HCT116 (cell line): ENCODE measurements around the gene ITGA1. TPM values are rescaled to one million over a fixed set of nuclear protein-coding genes. Genes with fewer than 3 reads are reported as not detected.
A peak's percentile ranks its signal among the peaks of the same experiment; 100 is the strongest.

Experiments used
- ATAC-seq: fragments of 200-7000 bp; cut with Tn5 transposase; 2 replicates; pipeline ENCODE4 v1.9.1; 2020; ENCODE audit warnings: mild to moderate bottlenecking, moderate library complexity
- BruUV-seq: library from RNA; stranded (reverse); fragments of 400-500 nt; replicated peaks from 2 replicates; lab custom pipeline; 2021; lab: Mats Ljungman, UMichigan
- CTCF ChIA-PET: fragments of 300-600 bp; sonication (Branson Sonifier 250); formaldehyde crosslinking; loops from one replicate; lab custom pipeline; 2021; ENCODE audit warnings: antibody characterized with exemption; lab: Charles Lee
- POLR2A ChIA-PET: fragments of 300-600, 350-600 bp; sonication (Branson Sonifier 250); formaldehyde crosslinking; loops from one replicate; lab custom pipeline; 2021; ENCODE audit warnings: antibody characterized with exemption; lab: Charles Lee
- RAD21 ChIA-PET, 2 experiments: fragments of 300-600 bp; sonication (Branson Sonifier 250); formaldehyde crosslinking; loops; one replicate each; lab custom pipeline; 2023; ENCODE audit warnings: low total read pairs in 2 of 2; ENCODE audit not compliant: uncharacterized antibody in 2 of 2, unreplicated experiment in 2 of 2, low non-redundant PET in 1 of 2; lab: Charles Lee
- DNase-seq: peaks from one replicate; pipeline ENCODE4 v3.0.0-alpha.2; 2010; ENCODE audit warnings: low read depth, low spot score
- H2AFZ ChIP-seq: fragments of 200-600 bp; shearing (Covaris generic), sonication (generic); 2 replicates; pipeline ENCODE4 v1.6.1; 2017; ENCODE audit warnings: low read depth, mixed run types, mixed read lengths, antibody characterized with exemption, low read length; ENCODE audit not compliant: poor library complexity, severe bottlenecking
- H3K27ac ChIP-seq: 2 replicates; pipeline ENCODE4 v1.5.1; 2012; ENCODE audit warnings: low read depth, low read length
- H3K27me3 ChIP-seq: fragments of 200-600 bp; sonication (generic); 2 replicates; pipeline ENCODE4 v1.6.1; 2016; ENCODE audit warnings: mixed run types, low read length, mixed read lengths; ENCODE audit not compliant: insufficient read depth
- H3K36me3 ChIP-seq, 2 experiments: fragments of 200-500 bp in 1 of 2; fragments of 200-600 bp in 1 of 2; sonication (Bioruptor generic) in 1 of 2; sonication (generic) in 1 of 2; 2 replicates each; pipeline versions ENCODE4 v1.5.1 to v1.6.1; 2014 to 2016; ENCODE audit warnings: low read length in 2 of 2, inconsistent platforms in 1 of 2, mixed read lengths in 1 of 2, mixed run types in 1 of 2; ENCODE audit not compliant: insufficient read depth in 2 of 2, control insufficient read depth in 1 of 2
- H3K4me1 ChIP-seq, 2 experiments: fragments of 200-600 bp in 1 of 2; sonication (generic) in 1 of 2; 2 replicates each; pipeline versions ENCODE4 v1.5.1 to v1.6.1; 2012 to 2017; ENCODE audit warnings: low read length in 2 of 2, inconsistent platforms in 1 of 2, mild to moderate bottlenecking in 1 of 2, mixed read lengths in 1 of 2, mixed run types in 1 of 2, moderate library complexity in 1 of 2; ENCODE audit not compliant: insufficient read depth in 2 of 2, control insufficient read depth in 1 of 2
- H3K4me2 ChIP-seq: fragments of 200-600 bp; sonication (generic); 2 replicates; pipeline ENCODE4 v1.6.1; 2017; ENCODE audit warnings: mixed run types, low read length, mixed read lengths
- H3K4me3 ChIP-seq, 2 experiments: fragments of 200-600 bp in 1 of 2; sonication (generic) in 1 of 2; replicated peaks in 1 of 2; 2 replicates each; pipeline ENCODE4 v1.5.1; 2011 to 2016; ENCODE audit warnings: low read length in 2 of 2, control low read depth in 1 of 2, low read depth in 1 of 2, mild to moderate bottlenecking in 1 of 2, mixed read lengths in 1 of 2, mixed run types in 1 of 2
- H3K79me2 ChIP-seq: fragments of 200-600 bp; sonication (generic); 2 replicates; pipeline ENCODE4 v1.6.1; 2017; ENCODE audit warnings: mild to moderate bottlenecking, mixed run types, low read length, moderate library complexity, mixed read lengths; ENCODE audit not compliant: insufficient read depth
- H3K9ac ChIP-seq: fragments of 200-600 bp; sonication (generic); 2 replicates; pipeline ENCODE4 v1.6.1; 2016; ENCODE audit warnings: low read length, mixed read lengths
- H3K9me2 ChIP-seq: fragments of 200-600 bp; sonication (generic), shearing (Covaris generic); 2 replicates; pipeline ENCODE4 v1.6.1; 2017; ENCODE audit warnings: mixed run types, mild to moderate bottlenecking, moderate library complexity; ENCODE audit not compliant: insufficient read depth
- H3K9me3 ChIP-seq, 2 experiments: fragments of 200-500 bp in 1 of 2; fragments of 200-600 bp in 1 of 2; sonication (Bioruptor generic) in 1 of 2; sonication (generic) in 1 of 2; 2 replicates each; pipeline ENCODE4 v1.6.1; 2014 to 2017; ENCODE audit warnings: low read length in 2 of 2, mixed read lengths in 2 of 2, inconsistent platforms in 1 of 2, low read depth in 1 of 2, mild to moderate bottlenecking in 1 of 2, mixed run types in 1 of 2, moderate library complexity in 1 of 2; ENCODE audit not compliant: control insufficient read depth in 1 of 2, insufficient read depth in 1 of 2
- H4K20me1 ChIP-seq: fragments of 200-600 bp; sonication (generic), shearing (Covaris generic); 2 replicates; pipeline ENCODE4 v1.6.1; 2017; ENCODE audit warnings: mixed run types, mild to moderate bottlenecking, moderate library complexity; ENCODE audit not compliant: insufficient read depth
- CBX3 ChIP-seq: IDR thresholded peaks from 2 replicates; pipeline ENCODE4 v1.6.1; 2012; ENCODE audit warnings: low read depth
- CTCF ChIP-seq, 3 experiments: fragments of 200-600 bp in 1 of 3; sonication (generic) in 1 of 3; IDR thresholded peaks in 2 of 3; conservative IDR thresholded peaks in 1 of 3; 2 replicates each; pipeline ENCODE4 v1.5.1; 2012 to 2017; ENCODE audit warnings: low read depth in 2 of 3, low read length in 2 of 3, antibody characterized with exemption in 1 of 3, borderline replicate concordance in 1 of 3, control low read depth in 1 of 3, mild to moderate bottlenecking in 1 of 3, mixed read lengths in 1 of 3, mixed run types in 1 of 3, moderate library complexity in 1 of 3; ENCODE audit not compliant: insufficient read depth in 1 of 3
- EGR1 ChIP-seq: IDR thresholded peaks from 2 replicates; pipeline ENCODE4 v1.6.1; 2012; ENCODE audit warnings: low read depth
- EZH2phosphoT487 ChIP-seq: fragments of 200-600 bp; IDR thresholded peaks from 2 replicates; pipeline ENCODE4 v1.6.1; 2018; ENCODE audit warnings: antibody characterized with exemption, borderline replicate concordance
- JUND ChIP-seq: IDR thresholded peaks from 2 replicates; pipeline ENCODE4 v1.6.1; 2012
- MAX ChIP-seq: IDR thresholded peaks from 2 replicates; pipeline ENCODE4 v1.6.1; 2012
- POLR2AphosphoS5 ChIP-seq: IDR thresholded peaks from 2 replicates; pipeline ENCODE4 v1.6.1; 2011; ENCODE audit warnings: mild to moderate bottlenecking, low read depth, low read length, moderate library complexity
- SRF ChIP-seq: IDR thresholded peaks from 2 replicates; pipeline ENCODE4 v1.6.1; 2012; ENCODE audit warnings: low read depth
- TCF7L2 ChIP-seq: IDR thresholded peaks from 2 replicates; pipeline ENCODE4 v1.7.0; 2011; ENCODE audit warnings: borderline replicate concordance, inconsistent platforms; ENCODE audit not compliant: insufficient read depth, insufficient read length; ENCODE audit errors: extremely low read depth
- ZBTB33 ChIP-seq: IDR thresholded peaks from 2 replicates; pipeline ENCODE4 v1.6.1; 2011; ENCODE audit warnings: mild to moderate bottlenecking, low read length, moderate library complexity; ENCODE audit not compliant: insufficient replicate concordance; ENCODE audit errors: extremely low read depth
- ZFX ChIP-seq: fragments of 450-650 bp; IDR thresholded peaks from 2 replicates; pipeline ENCODE4 v1.6.1; 2017
- ZNF274 ChIP-seq: fragments of 200-500 bp; sonication (Bioruptor generic); IDR thresholded peaks from 2 replicates; pipeline ENCODE4 v1.6.1; 2014; ENCODE audit warnings: mild to moderate bottlenecking, low read depth, low read length, inconsistent platforms
- intact Hi-C: fragments of 100-400 bp; cut with micrococcal nuclease; formaldehyde crosslinking; loops from 2 replicates; pipeline ENCODE4 v1.10.0; 2022
- total RNA-seq: library from RNA; stranded (reverse); gene quantifications from one replicate; pipeline ENCODE4 v1.2.1, GENCODE V29; 2021; ENCODE audit not compliant: unreplicated experiment

The ITGA1 gene
- total RNA-seq, 1 experiment from 2014 or later, result 1.8 TPM

GRCh38 chr5:52838326-52839015 is 50.8 kb downstream of the ITGA1 start:
- Histone ChIP-seq H3K79me2 (no peaks in the 10 kb centered on the region), H3K9me2 (no peaks in the 10 kb centered on the region), H3K4me2 (0 out of 2 replicates have a peak overlapping the region, but pooled peaks have one; percentile 27), H4K20me1 (no peaks in the 10 kb centered on the region), H2AFZ (peak overlapping the region; percentile 33)
- ChIA-PET POLR2A (no interaction called here), RAD21 (no interaction called here)
- BruUV-seq, result no TSS peak
- no peak for ATAC-seq
- intact Hi-C loops, result no loop called here
- TF ChIP-seq MAX (0 out of 2 replicates have a peak, but pooled peaks have one; percentile 14), ZFX (no peak)
- TF ChIP-seq, all 23 proteins: peak for 1
- DNase-seq, result no peak
- Histone ChIP-seq H3K36me3 (no peaks in the 10 kb centered on the region), H3K9ac (no peak overlapping the region), H3K27me3 (no peaks in the 10 kb centered on the region), H3K9me3 (no peaks in the 10 kb centered on the region), H3K4me1 (peaks cover 0 to 6% of the 10 kb centered on the region in 2 experiments; a peak in 2 of 4 replicates), H3K27ac (no peak overlapping the region), H3K4me3 (no peak overlapping the region)
- CTCF ChIA-PET, result no interaction called here

- intact Hi-C loops, result no loop called here
- RAD21 ChIA-PET, result no interaction called here
- no peaks in the 10 kb centered on the region for H3K36me3 ChIP-seq
- no peak overlapping the region for H3K4me2 ChIP-seq
- no peaks in the 10 kb centered on the region for H3K9me2 ChIP-seq
- no peaks in the 10 kb centered on the region for H3K27me3 ChIP-seq
- H4K20me1 ChIP-seq, result no peaks in the 10 kb centered on the region
- no peaks in the 10 kb centered on the region for H3K9me3 ChIP-seq
- no peak overlapping the region for H3K4me3 ChIP-seq
- DNase-seq, result no peak
- ATAC-seq, result no peak
- H3K9ac ChIP-seq, result no peak overlapping the region
- CTCF ChIA-PET, result no interaction called here
- no peaks in the 10 kb centered on the region for H3K79me2 ChIP-seq
- no TSS peak for BruUV-seq
- no peak overlapping the region for H3K27ac ChIP-seq
- H2AFZ ChIP-seq, result no peak overlapping the region
- H3K4me1 ChIP-seq, result peaks cover 0 to 6% of the 10 kb centered on the region in 2 experiments; a peak in 2 of 4 replicates
- POLR2A ChIA-PET, result no interaction called here
- TF ChIP-seq POLR2AphosphoS5 (no peak), CTCF (IDR thresholded peaks at IDR 0.05 in 2 of 3, conservative IDR thresholded peaks at IDR 0.05 in 1 of 3; ENCODE audit: borderline replicate concordance in 1 of 3, insufficient read depth in 1 of 3, low read depth in 2 of 3, low read length in 2 of 3) (no peak), ZBTB33 (no peak), SRF (no peak), JUND (no peak), EZH2phosphoT487 (no peak), CBX3 (no peak), ZNF274 (no peak), TCF7L2 (no peak), ZFX (no peak), EGR1 (no peak), MAX (no peak)
Measured at GRCh38 chr5:52839285-52839684, 51.6 kb downstream of the ITGA1 start.
